DLD1 (cell line): Measurements from ENCODE around the gene SMARCA2.

Experiments used
- in situ Hi-C: cut with HindIII; loops from 2 replicates; pipeline ENCODE4 v1.10.0; 2017; ENCODE audit warnings: low sequenced_read_pairs

Gene SMARCA2

GRCh38 chr9:2199999-2200796, 185.1 kb downstream of the SMARCA2 start:
- in situ Hi-C loops, result no loop called here

- in situ Hi-C loops, result no loop called here
These were observed 193.3 kb downstream of the SMARCA2 start for GRCh38 chr9:2208465-2208864.

GRCh38 chr9:2208991-2209390, 193.8 kb downstream of the SMARCA2 start:
- in situ Hi-C loops, result no loop called here

- in situ Hi-C loops, result no loop called here
These were observed 194.3 kb downstream of the SMARCA2 start for GRCh38 chr9:2209400-2209799.

GRCh38 chr9:2210201-2210600, 195.1 kb downstream of the SMARCA2 start:
- in situ Hi-C loops, result no loop called here

GRCh38 chr9:2213830-2214468, 198.8 kb downstream of the SMARCA2 start:
- in situ Hi-C loops, result no loop called here

GRCh38 chr9:2214707-2215106, 199.6 kb downstream of the SMARCA2 start:
- in situ Hi-C loops, result no loop called here

GRCh38 chr9:2215921-2216441, 200.8 kb downstream of the SMARCA2 start:
- in situ Hi-C loops, result no loop called here

GRCh38 chr9:2216591-2216990, 201.4 kb downstream of the SMARCA2 start:
- in situ Hi-C loops, result no loop called here

- in situ Hi-C loops, result no loop called here
These were observed 202.4 kb downstream of the SMARCA2 start for GRCh38 chr9:2217540-2217939.

GRCh38 chr9:2220036-2220435, 204.9 kb downstream of the SMARCA2 start:
- in situ Hi-C loops, result no loop called here

GRCh38 chr9:2227144-2227867, 212.2 kb downstream of the SMARCA2 start:
- in situ Hi-C loops, result no loop called here

- in situ Hi-C loops, result no loop called here
These were observed 213.0 kb downstream of the SMARCA2 start for GRCh38 chr9:2228132-2228531.

GRCh38 chr9:2228641-2229040, 213.5 kb downstream of the SMARCA2 start:
- in situ Hi-C loops, result no loop called here

- in situ Hi-C loops, result no loop called here
These were observed 214.1 kb downstream of the SMARCA2 start for GRCh38 chr9:2229109-2229721.

- in situ Hi-C loops, result no loop called here
These were observed 215.2 kb downstream of the SMARCA2 start for GRCh38 chr9:2230362-2230761.

- in situ Hi-C loops, result no loop called here
These were observed 216.0 kb downstream of the SMARCA2 start for GRCh38 chr9:2231101-2231500.

GRCh38 chr9:2231829-2232228, 216.7 kb downstream of the SMARCA2 start:
- in situ Hi-C loops, result no loop called here

- in situ Hi-C loops, result no loop called here
These were observed 218.1 kb downstream of the SMARCA2 start for GRCh38 chr9:2233274-2233673.

- in situ Hi-C loops, result no loop called here
These were observed 219.3 kb downstream of the SMARCA2 start for GRCh38 chr9:2234371-2234893.

GRCh38 chr9:2235623-2236022, 220.5 kb downstream of the SMARCA2 start:
- in situ Hi-C loops, result no loop called here
